K562 (cell line): ENCODE data around the gene ATF1. TPM values are rescaled to one million over a fixed set of nuclear protein-coding genes. Genes with fewer than 3 reads are reported as not detected.

Source experiments
- ATF1 ChIP-seq, 2 experiments: fragments of 450-650 bp in 1 of 2; IDR thresholded peaks; 2 replicates each; pipeline ENCODE4 v1.6.1; 2016; ENCODE audit warnings: missing compliant biosample characterization in 1 of 2, missing genetic modification characterization in 1 of 2
- CAMTA2 ChIP-seq: fragments of 250-450 bp; sonication (Bioruptor Pico); conservative IDR thresholded peaks from 2 replicates; pipeline ENCODE4 v1.5.1; 2022
- E2F5 ChIP-seq: sonication (generic); formaldehyde crosslinking; IDR thresholded peaks from 2 replicates; pipeline ENCODE4 v1.8.0; 2022; ENCODE audit warnings: mild to moderate bottlenecking, missing genetic modification reagents
- KDM1A ChIP-seq, 2 experiments: fragments of 450-650 bp; IDR thresholded peaks; 2 replicates each; pipeline ENCODE4 v1.6.1; 2016; ENCODE audit warnings: mild to moderate bottlenecking in 2 of 2
- NONO ChIP-seq, 2 experiments: fragments of 200-400 bp in 1 of 2; fragments of 450-650 bp in 1 of 2; formaldehyde crosslinking in 1 of 2; IDR thresholded peaks; 2 replicates each; pipeline ENCODE4 v1.6.1; 2017; ENCODE audit warnings: low read depth in 2 of 2, mild to moderate bottlenecking in 2 of 2, moderate library complexity in 2 of 2, low read length in 1 of 2
- SREBF1 ChIP-seq: fragments of 150-350 bp; IDR thresholded peaks from 2 replicates; pipeline ENCODE4 v1.6.1; 2014; ENCODE audit warnings: antibody characterized with exemption, low read depth, low read length, borderline replicate concordance
- ZBED1 ChIP-seq: IDR thresholded peaks from 2 replicates; pipeline ENCODE4 v1.6.1; 2014
- ZBTB7A ChIP-seq: IDR thresholded peaks from 2 replicates; pipeline ENCODE4 v1.6.1; 2011; ENCODE audit warnings: low read depth, mild to moderate bottlenecking, low read length, moderate library complexity, borderline replicate concordance; ENCODE audit not compliant: control insufficient read depth
- ZNF184 ChIP-seq: sonication (generic); formaldehyde crosslinking; IDR thresholded peaks from 2 replicates; pipeline ENCODE4 v1.5.0; 2020; ENCODE audit warnings: missing genetic modification reagents
- ZNF324 ChIP-seq: fragments of 250-450 bp; sonication (Bioruptor Pico); IDR thresholded peaks from 2 replicates; pipeline ENCODE4 v1.4.0; 2020; ENCODE audit warnings: mild to moderate bottlenecking
- polyA plus RNA-seq, 8 experiments: library from polyadenylated mRNA; depleted of rRNA in 4 of 8; stranded (reverse) in 5 of 8; unstranded in 3 of 8; fragments of >200 nt; fragmentation: Nextera tagmentation in 2 of 8; fragmentation: Illumina TruSeq in 1 of 8; extraction: Ambion mirVana in 2 of 8; extraction: Trizol in 1 of 8; gene quantifications; 2 replicates each; pipeline versions ENCODE4 v1.2.1 to v1.2.3, GENCODE V29; 2011 to 2014; ENCODE audit warnings: inconsistent platforms in 1 of 8, missing spikeins in 1 of 8
- total RNA-seq, 7 experiments: library from RNA; depleted of rRNA in 6 of 7; stranded (reverse); fragments of >200 nt in 6 of 7; fragmentation: Illumina TruSeq in 2 of 7; extraction: Trizol in 2 of 7; gene quantifications; 2 replicates each; pipeline versions ENCODE4 v1.2.1 to v1.2.3, GENCODE V29; 2011 to 2021; ENCODE audit warnings: low replicate concordance in 1 of 7
- TF ChIP-seq, protein P1 (sequence below): sonication (generic); formaldehyde crosslinking; IDR thresholded peaks from 2 replicates; pipeline ENCODE4 v1.8.1; 2023; ENCODE audit warnings: mild to moderate bottlenecking, missing genetic modification reagents
- TF ChIP-seq, protein P2 (sequence below): fragments of 450-650 bp; IDR thresholded peaks from one replicate; pipeline ENCODE4 v1.6.1; 2018; ENCODE audit warnings: mild to moderate bottlenecking, moderate library complexity; ENCODE audit not compliant: partially characterized antibody
- TF ChIP-seq, protein P3 (sequence below), 2 experiments: fragments of 450-650 bp; IDR thresholded peaks; 2 replicates each; pipeline ENCODE4 v1.6.1; 2016; ENCODE audit warnings: mild to moderate bottlenecking in 2 of 2, borderline replicate concordance in 1 of 2, low read depth in 1 of 2, moderate library complexity in 1 of 2

Gene ATF1
- total and polyA plus RNA-seq, 9 of the 15 experiments (the other 6 are each of a cell fraction or from before 2014, with no cell fraction given), result 19.8 to 83.5 (median 51.4) TPM

DNA sequence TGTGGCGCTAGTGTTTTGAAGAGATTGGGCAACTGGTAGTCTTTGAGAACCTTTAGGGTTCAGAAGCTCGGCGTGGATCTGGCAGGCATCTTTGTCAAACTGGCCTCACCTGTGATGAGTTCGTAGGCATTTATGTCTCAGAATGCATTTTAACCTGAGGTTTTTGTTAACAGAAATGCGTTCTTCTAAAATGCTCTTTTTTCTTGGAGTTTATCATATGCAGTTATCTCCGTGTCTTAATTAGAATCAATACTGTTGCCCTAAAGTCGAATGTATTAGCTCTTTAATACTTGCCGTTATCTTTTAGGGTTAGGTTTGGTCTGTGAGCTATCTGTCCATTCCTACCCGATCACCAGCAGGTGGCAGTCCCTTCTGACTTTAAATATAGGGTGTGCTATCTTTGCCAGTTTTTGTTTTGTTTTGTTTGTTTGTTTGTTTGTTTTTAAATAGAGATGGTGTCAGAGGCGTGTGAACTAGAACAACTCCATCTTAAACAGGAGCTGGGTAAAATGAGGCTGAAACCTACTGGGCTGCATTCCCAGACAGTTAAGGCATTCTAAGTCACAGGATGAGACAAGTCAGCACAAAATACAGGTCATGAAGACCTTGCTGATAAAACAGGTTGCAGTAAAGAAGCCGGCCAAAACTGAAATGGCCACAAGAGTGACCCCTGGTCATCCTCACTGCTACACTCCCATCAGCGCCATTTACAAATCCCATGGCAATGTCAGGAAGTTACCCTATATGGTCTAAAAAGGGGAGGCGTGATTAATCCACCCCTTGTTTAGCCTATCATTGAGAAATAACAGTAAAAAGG is 1.4 kb downstream of the ATF1 start (continued):
- TF ChIP-seq, protein P1, sequence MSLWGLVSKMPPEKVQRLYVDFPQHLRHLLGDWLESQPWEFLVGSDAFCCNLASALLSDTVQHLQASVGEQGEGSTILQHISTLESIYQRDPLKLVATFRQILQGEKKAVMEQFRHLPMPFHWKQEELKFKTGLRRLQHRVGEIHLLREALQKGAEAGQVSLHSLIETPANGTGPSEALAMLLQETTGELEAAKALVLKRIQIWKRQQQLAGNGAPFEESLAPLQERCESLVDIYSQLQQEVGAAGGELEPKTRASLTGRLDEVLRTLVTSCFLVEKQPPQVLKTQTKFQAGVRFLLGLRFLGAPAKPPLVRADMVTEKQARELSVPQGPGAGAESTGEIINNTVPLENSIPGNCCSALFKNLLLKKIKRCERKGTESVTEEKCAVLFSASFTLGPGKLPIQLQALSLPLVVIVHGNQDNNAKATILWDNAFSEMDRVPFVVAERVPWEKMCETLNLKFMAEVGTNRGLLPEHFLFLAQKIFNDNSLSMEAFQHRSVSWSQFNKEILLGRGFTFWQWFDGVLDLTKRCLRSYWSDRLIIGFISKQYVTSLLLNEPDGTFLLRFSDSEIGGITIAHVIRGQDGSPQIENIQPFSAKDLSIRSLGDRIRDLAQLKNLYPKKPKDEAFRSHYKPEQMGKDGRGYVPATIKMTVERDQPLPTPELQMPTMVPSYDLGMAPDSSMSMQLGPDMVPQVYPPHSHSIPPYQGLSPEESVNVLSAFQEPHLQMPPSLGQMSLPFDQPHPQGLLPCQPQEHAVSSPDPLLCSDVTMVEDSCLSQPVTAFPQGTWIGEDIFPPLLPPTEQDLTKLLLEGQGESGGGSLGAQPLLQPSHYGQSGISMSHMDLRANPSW, result no peak
- TF ChIP-seq CAMTA2 (CRISPR knock-in tag) (no peak), ZNF184 (CRISPR knock-in tag) (no peak), KDM1A (IDR thresholded peaks at IDR 0.05) (no peak), ZBED1 (no peak), E2F5 (no peak), ATF1 (CRISPR knock-in tag; IDR thresholded peaks at IDR 0.05) (no peak), ATF1 (tag; IDR thresholded peaks at IDR 0.05) (no peak), ZNF324 (no peak), SREBF1 (no peak), NONO (IDR thresholded peaks at IDR 0.05; ENCODE audit: low read depth in 2 of 2, low read length in 1 of 2) (no peak), ZBTB7A (no peak)
- TF ChIP-seq, protein P2, sequence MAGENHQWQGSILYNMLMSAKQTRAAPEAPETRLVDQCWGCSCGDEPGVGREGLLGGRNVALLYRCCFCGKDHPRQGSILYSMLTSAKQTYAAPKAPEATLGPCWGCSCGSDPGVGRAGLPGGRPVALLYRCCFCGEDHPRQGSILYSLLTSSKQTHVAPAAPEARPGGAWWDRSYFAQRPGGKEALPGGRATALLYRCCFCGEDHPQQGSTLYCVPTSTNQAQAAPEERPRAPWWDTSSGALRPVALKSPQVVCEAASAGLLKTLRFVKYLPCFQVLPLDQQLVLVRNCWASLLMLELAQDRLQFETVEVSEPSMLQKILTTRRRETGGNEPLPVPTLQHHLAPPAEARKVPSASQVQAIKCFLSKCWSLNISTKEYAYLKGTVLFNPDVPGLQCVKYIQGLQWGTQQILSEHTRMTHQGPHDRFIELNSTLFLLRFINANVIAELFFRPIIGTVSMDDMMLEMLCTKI, result no peak
- TF ChIP-seq, protein P3, sequence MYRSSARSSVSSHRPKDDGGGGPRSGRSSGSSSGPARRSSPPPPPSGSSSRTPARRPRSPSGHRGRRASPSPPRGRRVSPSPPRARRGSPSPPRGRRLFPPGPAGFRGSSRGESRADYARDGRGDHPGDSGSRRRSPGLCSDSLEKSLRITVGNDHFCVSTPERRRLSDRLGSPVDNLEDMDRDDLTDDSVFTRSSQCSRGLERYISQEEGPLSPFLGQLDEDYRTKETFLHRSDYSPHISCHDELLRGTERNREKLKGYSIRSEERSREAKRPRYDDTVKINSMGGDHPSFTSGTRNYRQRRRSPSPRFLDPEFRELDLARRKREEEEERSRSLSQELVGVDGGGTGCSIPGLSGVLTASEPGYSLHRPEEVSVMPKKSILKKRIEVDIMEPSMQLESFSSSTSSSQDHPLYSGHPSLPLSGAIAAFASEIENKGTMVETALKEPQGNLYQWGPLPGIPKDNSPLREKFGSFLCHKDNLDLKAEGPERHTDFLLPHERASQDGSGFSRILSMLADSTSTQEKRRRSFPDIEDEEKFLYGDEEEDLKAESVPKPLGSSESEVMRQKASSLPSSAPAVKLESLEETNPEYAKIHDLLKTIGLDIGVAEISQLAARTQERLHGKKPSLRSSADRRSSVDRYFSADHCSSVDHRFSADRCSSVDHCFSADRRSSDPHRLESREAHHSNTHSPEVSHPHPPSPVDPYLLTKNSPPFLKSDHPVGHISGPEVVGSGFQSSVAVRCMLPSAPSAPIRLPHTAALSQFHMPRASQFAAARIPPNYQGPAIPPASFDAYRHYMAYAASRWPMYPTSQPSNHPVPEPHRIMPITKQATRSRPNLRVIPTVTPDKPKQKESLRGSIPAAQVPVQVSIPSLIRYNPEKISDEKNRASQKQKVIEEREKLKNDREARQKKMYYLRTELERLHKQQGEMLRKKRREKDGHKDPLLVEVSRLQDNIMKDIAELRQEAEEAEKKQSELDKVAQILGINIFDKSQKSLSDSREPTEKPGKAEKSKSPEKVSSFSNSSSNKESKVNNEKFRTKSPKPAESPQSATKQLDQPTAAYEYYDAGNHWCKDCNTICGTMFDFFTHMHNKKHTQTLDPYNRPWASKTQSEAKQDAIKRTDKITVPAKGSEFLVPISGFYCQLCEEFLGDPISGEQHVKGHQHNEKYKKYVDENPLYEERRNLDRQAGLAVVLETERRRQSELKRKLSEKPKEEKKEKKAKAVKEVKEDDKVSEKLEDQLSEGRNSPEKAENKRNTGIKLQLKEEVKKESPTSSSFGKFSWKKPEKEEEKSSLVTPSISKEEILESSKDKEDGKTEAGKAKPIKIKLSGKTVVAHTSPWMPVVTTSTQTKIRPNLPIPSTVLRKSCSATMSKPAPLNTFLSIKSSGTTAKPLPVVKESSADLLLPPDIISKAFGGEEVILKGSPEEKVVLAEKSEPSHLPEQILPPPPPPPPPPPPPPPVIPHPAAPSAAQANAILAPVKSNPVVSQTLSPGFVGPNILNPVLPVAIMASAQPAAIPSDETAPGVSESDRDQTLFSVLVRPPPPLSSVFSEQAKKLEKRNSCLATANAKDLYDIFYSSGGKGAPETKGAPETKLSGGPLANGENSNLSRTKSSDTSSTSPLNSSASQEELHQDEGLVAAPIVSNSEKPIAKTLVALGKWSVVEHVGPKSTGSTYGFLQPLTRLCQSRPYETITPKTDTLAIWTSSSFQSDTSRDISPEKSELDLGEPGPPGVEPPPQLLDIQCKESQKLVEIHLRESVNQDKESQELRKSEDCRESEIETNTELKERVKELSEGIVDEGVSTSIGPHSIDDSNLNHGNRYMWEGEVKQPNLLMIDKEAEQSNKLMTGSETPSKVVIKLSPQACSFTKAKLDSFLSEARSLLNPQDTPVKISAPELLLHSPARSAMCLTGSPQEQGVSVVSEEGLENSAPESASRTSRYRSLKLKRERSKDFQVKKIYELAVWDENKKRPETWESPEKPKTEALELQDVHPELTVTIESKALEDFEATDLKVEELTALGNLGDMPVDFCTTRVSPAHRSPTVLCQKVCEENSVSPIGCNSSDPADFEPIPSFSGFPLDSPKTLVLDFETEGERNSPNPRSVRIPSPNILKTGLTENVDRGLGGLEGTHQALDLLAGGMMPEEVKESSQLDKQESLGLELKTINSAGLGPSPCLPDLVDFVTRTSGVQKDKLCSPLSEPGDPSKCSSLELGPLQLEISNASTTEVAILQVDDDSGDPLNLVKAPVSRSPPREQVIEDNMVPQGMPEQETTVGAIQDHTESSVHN (IDR thresholded peaks at IDR 0.05; ENCODE audit: borderline replicate concordance in 1 of 2, low read depth in 1 of 2), result 0 out of 4 replicates have a peak, but pooled peaks of 1 of the 2 experiments have one; percentile 33
